ENCODE results near the gene TRNAU1AP. TPM values are rescaled to one million over a fixed set of nuclear protein-coding genes. Genes with fewer than 3 reads are reported as not detected.
"Not testable (repeated sequence)": the region's sequence is repeated elsewhere in the genome, so short reads cannot be mapped to it uniquely, and the experiment has no call there.

Gene TRNAU1AP
- polyA plus RNA-seq, 1 experiment: 29.4 TPM

- peak overlapping the region; percentile 41 for H3K4me3 ChIP-seq (ENCODE audit: low read depth, low read length)
- H3K27me3 ChIP-seq (ENCODE audit: control insufficient read depth, insufficient read depth, low read length): no peaks in the 10 kb centered on the region
- ChIA-PET CTCF (interaction anchor here (1.0 to 3.6 kb wide), 4 partner anchors 9 to 158 kb away, joined by 3 to 57 read pairs (median 8); no protein-coding TSS in a partner anchor), POLR2A (interaction anchor here (1.8 to 7.5 kb wide), 3 partner anchors 8 to 85 kb away, joined by 5 to 46 read pairs (median 28); no protein-coding TSS in a partner anchor)
- TF ChIP-seq CTCF (IDR thresholded peaks at IDR 0.05; ENCODE audit: low read depth, low read length): no peak
- peak overlapping the region; percentile 61 for H3K27ac ChIP-seq (ENCODE audit: low read depth, low read length)
- no peak for DNase-seq (ENCODE audit: low read depth, low spot score)
- no peaks in the 10 kb centered on the region for H3K9me3 ChIP-seq (ENCODE audit: control insufficient read depth, insufficient read depth, low read length)
Measured at GRCh38 chr1:28517649-28517999, 35.3 kb upstream of the TRNAU1AP start.

- Histone ChIP-seq H3K27me3 (ENCODE audit: control insufficient read depth, insufficient read depth, low read length) (no peaks in the 10 kb centered on the region), H3K4me3 (ENCODE audit: low read depth, low read length) (peak overlapping the region; percentile 81), H3K9me3 (ENCODE audit: control insufficient read depth, insufficient read depth, low read length) (no peaks in the 10 kb centered on the region), H3K27ac (ENCODE audit: low read depth, low read length) (peak overlapping the region; percentile 61)
- peak; percentile 92 for TF ChIP-seq CTCF (IDR thresholded peaks at IDR 0.05; ENCODE audit: low read depth, low read length)
- DNase-seq (ENCODE audit: low read depth, low spot score): peak; percentile 60
- CTCF ChIA-PET: interaction anchor here (0.6 to 3.6 kb wide), 5 partner anchors 10 to 282 kb away, joined by 3 to 57 read pairs (median 3); no protein-coding TSS in a partner anchor
- POLR2A ChIA-PET: interaction anchor here (0.9 to 7.5 kb wide), 6 partner anchors 9 to 359 kb away, joined by 3 to 46 read pairs (median 6); partner anchors contain the start of gene TAF12
Measured at GRCh38 chr1:28518000-28518744, 34.7 kb upstream of the TRNAU1AP start.

GRCh38 chr1:28518745-28519341 is 34.0 kb upstream of the TRNAU1AP start:
- CTCF ChIA-PET: interaction anchor here (1.0 to 3.6 kb wide), 2 partner anchors 62 to 84 kb away, joined by 3 to 57 read pairs; no protein-coding TSS in a partner anchor
- Histone ChIP-seq H3K4me3 (ENCODE audit: low read depth, low read length) (peak overlapping the region; percentile 81), H3K27ac (ENCODE audit: low read depth, low read length) (peak overlapping the region; percentile 11), H3K27me3 (ENCODE audit: control insufficient read depth, insufficient read depth, low read length) (no peaks in the 10 kb centered on the region), H3K9me3 (ENCODE audit: control insufficient read depth, insufficient read depth, low read length) (no peaks in the 10 kb centered on the region)
- TF ChIP-seq CTCF (IDR thresholded peaks at IDR 0.05; ENCODE audit: low read depth, low read length): no peak
- POLR2A ChIA-PET: interaction anchor here (0.9 to 1.8 kb wide), 5 partner anchors 9 to 359 kb away, joined by 3 to 10 read pairs (median 5); partner anchors contain the start of gene TAF12
- DNase-seq (ENCODE audit: low read depth, low spot score): no peak

- H3K27me3 ChIP-seq (ENCODE audit: control insufficient read depth, insufficient read depth, low read length): no peaks in the 10 kb centered on the region
- CTCF ChIA-PET: interaction anchor here (0.6 kb wide), 1 partner anchor 82 kb away, joined by 3 read pairs; no protein-coding TSS in a partner anchor
- H3K4me3 ChIP-seq (ENCODE audit: low read depth, low read length): no peak overlapping the region
- DNase-seq (ENCODE audit: low read depth, low spot score): no peak
- TF ChIP-seq CTCF (IDR thresholded peaks at IDR 0.05; ENCODE audit: low read depth, low read length): no peak
- H3K9me3 ChIP-seq (ENCODE audit: control insufficient read depth, insufficient read depth, low read length): no peaks in the 10 kb centered on the region
- POLR2A ChIA-PET: interaction anchor here (0.8 kb wide), 1 partner anchor 62 kb away, joined by 3 read pairs; no protein-coding TSS in a partner anchor
- no peak overlapping the region for H3K27ac ChIP-seq (ENCODE audit: low read depth, low read length)
Measured at GRCh38 chr1:28519946-28520725, 32.7 kb upstream of the TRNAU1AP start.

- H3K27me3 ChIP-seq (ENCODE audit: control insufficient read depth, insufficient read depth, low read length); H3K4me3 ChIP-seq (ENCODE audit: low read depth, low read length); DNase-seq (ENCODE audit: low read depth, low spot score); H3K9me3 ChIP-seq (ENCODE audit: control insufficient read depth, insufficient read depth, low read length); CTCF ChIA-PET; H3K27ac ChIP-seq (ENCODE audit: low read depth, low read length): not testable (repeated sequence)
- POLR2A ChIA-PET: interaction anchor here (0.8 kb wide), 1 partner anchor 61 kb away, joined by 3 read pairs; no protein-coding TSS in a partner anchor
Measured at GRCh38 chr1:28520796-28521195, 32.1 kb upstream of the TRNAU1AP start.
